GM15510 (cell line): ENCODE data around the gene LDLRAD3.

ENCODE experiments used
- POLR2A ChIP-seq: IDR thresholded peaks from 3 replicates; pipeline ENCODE4 v1.6.1; 2011; ENCODE audit warnings: borderline replicate concordance; ENCODE audit not compliant: insufficient read length; ENCODE audit errors: extremely low read depth

The LDLRAD3 gene

GRCh38 chr11:36264011-36264972 is 320.4 kb downstream of the LDLRAD3 start:
- TF ChIP-seq POLR2A: no peak

DNA sequence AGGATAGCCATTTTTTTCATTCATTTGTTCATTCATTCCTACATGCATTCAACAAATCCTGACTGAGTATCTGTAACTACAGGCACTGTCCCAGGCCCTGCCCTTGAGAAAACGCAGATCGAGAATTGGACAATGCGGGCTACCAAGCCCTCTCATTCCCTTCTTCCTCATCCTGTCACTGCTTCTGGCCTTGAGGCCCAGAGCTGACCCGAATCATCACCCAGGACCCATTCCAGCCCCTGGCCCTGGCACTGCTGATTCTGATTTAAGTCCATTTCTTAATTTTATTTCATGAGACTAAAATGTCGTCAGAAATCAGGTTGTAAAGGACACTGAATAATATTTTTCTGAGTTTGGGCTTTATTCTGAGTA is 321.1 kb downstream of the LDLRAD3 start:
- TF ChIP-seq POLR2A: no peak

DNA sequence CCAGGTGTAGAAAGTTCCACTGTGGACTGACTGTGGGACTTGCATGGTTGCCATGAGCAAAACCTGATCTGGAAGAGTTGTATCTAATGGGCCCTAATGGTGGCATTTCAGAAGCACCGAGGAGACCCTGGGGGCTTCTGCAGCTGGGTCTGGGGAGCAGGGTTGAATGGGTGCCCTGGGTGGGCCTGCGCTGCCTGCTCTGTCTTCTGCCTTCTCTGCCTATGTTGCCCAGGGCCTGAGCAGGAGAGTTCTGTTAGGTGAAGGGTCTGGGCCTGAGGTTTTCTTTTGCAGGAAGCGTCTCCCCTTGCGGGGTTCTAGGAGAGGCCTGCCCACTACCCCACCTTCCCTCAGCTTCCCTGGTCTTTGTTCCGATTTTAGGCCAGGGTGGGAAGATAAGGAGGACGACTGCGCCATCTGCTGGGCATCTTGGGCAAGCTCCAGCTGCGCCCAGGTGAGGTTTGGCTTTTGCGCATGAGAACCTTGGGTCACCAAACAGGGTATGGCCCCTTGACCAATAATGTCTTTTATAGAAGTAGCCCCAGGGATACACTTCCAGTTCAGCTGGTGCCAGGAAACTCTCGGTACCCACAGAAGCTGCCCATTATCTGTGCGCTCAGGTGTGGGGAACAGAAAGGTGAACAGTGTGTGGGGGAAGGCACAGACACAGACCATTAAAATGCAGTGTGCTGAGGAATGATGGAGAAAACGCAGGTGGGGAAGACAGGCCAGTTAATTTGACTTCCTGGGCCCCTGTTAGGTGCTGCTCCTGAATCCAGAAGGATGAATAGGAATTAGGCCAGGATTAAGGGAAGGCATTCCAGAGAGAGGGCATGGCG is 322.1 kb downstream of the LDLRAD3 start:
- TF ChIP-seq POLR2A: no peak

- no peak for TF ChIP-seq POLR2A
These were observed 322.9 kb downstream of the LDLRAD3 start for GRCh38 chr11:36266767-36267166.

GRCh38 chr11:36268337-36268985 is 324.6 kb downstream of the LDLRAD3 start:
- no peak for TF ChIP-seq POLR2A

GRCh38 chr11:36270701-36271100 is 326.8 kb downstream of the LDLRAD3 start:
- no peak for TF ChIP-seq POLR2A

GRCh38 chr11:36271794-36272407 is 328.0 kb downstream of the LDLRAD3 start:
- TF ChIP-seq POLR2A: no peak

DNA sequence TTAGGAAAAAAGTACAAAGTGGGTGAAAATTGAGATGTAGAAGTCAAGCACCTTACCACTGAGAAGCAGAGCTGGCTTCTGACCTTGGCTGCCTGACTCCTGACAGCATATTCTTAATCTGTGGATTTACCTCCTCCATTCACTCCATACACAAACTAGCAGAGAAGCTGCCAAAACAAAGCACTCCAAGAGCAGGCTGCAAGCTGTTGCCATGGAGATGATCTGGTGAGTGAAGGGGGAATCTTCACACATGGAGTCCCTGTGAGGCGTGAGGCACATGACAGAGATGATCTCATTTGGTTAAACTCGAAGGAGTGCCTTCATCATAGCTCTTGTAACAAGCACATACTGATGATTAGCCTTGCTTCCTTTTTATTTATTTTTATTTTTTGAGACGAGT is 329.2 kb downstream of the LDLRAD3 start:
- TF ChIP-seq POLR2A: no peak

GRCh38 chr11:36274414-36274813 is 330.6 kb downstream of the LDLRAD3 start:
- no peak for TF ChIP-seq POLR2A

DNA sequence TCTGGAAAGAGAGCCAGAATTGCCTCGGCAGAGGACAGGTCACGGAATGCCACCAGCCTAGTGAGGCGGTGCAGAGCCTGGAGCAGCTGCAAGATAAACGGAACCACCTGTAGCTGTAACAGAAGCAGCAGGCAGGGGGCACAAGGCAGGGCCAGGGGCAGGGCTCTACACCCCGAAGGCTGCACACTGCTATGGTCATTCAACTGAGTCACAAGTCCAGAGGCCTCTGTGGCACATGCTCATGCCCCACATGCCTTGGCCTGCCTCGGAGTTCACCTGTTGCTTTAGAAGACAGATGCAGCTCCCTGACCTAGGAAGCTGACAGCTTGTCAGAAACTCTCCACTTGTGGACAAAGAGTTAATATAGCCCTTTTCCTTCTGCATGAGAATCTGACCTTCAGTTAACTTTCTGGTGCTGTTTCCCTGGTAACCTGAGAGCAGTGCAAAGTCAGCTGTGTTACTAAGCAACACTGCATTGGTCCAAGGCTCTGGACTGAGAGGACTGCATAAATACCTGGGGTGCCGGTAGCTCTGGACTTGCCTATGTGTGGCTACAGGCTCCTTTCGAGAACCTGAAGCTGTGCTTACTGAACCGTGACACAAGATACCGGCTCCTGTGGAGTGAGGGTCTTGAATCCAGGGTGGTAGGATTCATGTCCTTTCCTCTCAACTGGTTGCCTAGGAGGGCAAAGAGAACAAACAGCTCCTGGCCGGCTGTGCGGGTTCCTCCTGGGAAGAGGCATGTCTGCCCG is 334.8 kb downstream of the LDLRAD3 start:
- no peak for TF ChIP-seq POLR2A

- no peak for TF ChIP-seq POLR2A
These were observed 336.7 kb downstream of the LDLRAD3 start for GRCh38 chr11:36280531-36280930.
